NCI-H748 (cell line): ENCODE results near the gene C1QTNF8.

Experiments used
- DNase-seq: peaks from one replicate; lab custom pipeline; 2025; ENCODE audit not compliant: unreplicated experiment; lab: John Stamatoyannopoulos, UW

The C1QTNF8 gene

DNA sequence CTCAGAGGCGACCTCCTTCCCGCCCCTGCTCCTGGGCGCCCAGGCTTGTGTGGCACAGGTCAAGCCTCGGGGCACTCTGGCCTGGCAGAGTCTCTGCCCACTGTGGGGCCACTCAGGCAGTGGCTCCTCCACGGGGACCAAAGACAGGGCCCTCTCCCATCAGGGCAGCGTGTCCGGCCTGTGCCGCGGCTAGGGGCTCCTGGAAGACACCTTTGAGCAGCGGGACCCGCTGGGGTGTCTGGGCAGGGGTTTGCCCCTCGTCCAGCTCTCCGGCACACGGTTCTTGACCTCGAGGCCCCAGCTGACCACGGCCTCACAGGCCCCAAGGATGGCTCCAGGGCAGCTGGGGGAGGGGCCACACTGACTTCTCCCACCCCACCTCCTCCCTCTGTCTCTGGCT, 48.2 kb downstream of the C1QTNF8 start:
- DNase-seq, result no peak

GRCh38 chr16:1047123-1047522, 48.9 kb downstream of the C1QTNF8 start:
- DNase-seq, result no peak

- no peak for DNase-seq
Measured at GRCh38 chr16:1045993-1046911, 49.8 kb downstream of the C1QTNF8 start.

- no peak for DNase-seq
Measured at GRCh38 chr16:1045310-1045992, 50.6 kb downstream of the C1QTNF8 start.

DNA sequence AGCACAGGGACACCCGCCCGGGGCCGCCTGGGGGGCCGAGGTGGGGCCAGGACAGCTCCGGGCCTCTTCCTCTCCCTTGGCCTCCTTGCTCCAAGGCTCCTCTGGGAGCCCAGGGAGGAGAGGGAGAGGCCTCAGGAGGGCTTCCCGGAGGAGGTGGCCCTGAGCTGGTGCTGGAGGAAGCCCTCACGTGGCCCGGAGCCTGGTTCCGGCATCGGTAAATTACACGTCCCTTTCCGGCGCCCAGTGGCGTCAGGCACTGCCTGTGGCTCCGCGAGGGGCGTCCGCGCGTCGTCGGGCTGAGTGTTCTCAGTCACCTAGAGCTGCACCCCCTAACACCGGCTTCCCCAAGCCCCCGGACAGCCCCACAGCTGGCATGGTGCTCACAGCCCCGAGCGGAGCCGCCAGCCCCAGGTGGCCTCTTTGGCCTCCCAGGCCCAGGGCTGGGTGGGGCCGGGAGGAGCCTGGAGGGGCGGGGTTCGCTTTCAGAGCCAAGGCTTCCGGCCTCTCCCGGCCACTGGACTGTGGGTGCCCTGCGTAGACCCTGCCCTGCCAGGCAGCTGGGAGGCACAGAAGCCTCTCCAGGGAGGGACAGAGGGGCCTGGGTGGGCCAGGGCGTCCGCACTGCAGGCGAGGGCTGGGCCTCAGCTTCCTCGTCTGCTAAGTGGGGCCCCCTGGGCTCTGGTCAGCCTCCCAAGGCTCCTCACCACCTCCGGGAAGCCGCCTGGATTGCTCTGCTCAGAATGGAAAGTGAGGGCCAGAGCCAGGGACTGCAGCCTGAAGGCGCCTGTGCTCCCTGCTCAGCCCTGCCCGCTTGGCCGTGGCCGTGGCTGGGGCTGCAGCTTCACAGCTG, 51.4 kb downstream of the C1QTNF8 start:
- DNase-seq, result peak; percentile 19

GRCh38 chr16:1043881-1044451, 52.1 kb downstream of the C1QTNF8 start:
- DNase-seq, result no peak

DNA sequence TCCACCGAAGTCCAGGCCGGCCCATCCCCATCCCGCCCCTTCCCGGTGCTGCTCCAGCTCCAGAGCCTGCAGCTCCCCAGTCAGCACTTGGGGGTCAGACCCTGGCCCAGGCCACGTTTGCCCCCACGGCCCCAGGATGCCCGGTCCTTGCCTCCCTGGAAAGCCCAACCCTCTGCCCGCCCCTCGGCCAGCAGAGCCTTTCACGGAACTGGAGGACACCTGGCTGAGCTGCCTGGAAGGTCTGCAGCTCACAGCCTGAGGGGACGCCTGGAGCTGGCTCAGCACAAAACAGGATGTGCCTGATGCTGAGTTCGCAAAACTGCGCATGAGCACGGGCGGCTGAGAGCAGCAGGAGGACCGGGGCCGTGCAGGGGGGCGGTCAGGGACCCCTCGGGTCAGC, 53.2 kb downstream of the C1QTNF8 start:
- DNase-seq, result peak; percentile 60

DNA sequence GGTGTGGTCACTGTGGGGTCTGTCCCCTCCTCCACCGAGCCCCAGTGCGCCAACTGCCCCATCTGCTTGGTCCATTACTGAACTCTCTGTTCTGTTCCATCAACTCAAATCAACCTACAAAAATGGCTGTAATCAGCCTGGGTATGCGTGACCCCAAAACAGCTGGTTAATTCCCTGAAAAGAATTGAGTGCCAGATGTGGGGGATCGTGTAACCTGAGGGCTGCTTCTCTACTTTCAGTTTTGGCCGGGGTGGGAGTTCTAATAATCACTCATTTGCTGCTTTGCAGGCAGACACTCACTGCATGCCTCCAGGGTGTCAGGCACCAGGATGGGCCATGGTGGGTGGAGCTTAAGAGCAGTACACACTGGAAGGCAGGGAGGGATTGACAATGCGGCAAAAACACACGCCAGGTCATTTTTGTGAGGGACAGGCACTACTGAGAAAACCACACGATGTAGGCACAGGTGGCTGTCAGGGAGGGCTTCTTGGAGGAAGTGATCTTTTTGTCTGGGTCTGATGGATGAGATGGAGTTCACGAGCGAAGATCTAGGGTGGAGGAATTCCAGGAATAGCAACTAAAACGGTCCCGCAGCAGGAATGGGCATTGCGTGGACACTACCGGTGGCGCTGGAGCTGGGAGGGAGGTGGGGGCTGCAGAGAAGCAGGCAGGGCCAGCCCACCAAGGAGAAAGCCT, 53.8 kb downstream of the C1QTNF8 start:
- no peak for DNase-seq

DNA sequence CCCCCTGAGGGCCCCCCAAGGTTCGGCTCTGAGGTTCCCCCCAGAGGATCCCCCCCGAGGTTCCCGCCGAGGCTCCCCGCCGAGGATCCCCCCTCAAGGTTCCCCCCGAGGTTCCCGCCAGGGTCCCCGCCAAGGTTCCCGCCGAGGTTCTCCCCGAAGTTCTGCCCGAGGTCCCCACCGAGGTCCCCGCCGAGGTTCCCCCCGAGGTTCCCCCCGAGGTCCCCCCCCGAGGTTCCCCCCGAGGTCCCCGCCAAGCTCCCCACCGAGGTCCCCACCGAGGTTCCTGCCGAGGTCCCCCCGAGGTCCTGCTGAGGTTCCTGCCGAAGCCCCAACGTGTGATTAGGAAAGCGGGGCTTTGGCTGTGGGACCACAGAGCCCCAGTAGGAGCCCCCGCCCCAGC, 55.7 kb downstream of the C1QTNF8 start:
- DNase-seq, result no peak

GRCh38 chr16:1039762-1040161, 56.3 kb downstream of the C1QTNF8 start:
- DNase-seq, result no peak

DNA sequence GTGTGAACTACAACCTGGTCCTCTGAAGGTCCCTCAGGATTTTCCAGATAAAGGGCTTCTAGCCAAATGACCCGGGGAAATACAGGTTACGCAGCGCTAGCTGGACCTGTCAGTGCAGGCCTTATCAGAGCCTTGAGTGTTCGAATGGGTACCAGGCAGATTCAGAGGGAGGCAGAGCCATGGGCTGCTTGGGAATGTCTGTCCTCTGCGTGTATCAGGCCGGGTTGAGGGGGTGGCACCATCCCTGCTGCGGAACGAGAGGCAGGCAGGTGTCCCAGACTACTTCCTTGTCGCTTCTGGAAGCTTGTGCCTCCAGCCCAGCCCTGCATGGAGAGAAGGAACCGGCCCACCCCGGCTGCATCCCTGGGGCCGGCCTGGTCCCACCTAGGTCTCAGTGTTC, 57.1 kb downstream of the C1QTNF8 start:
- DNase-seq, result no peak
